Measurements from ENCODE around the gene SEPTIN6. TPM values are rescaled to one million over a fixed set of nuclear protein-coding genes. Genes with fewer than 3 reads are reported as not detected.

SEPTIN6 gene
- total and polyA plus RNA-seq, 2 of the 8 experiments (the other 6 are each of a cell fraction or from before 2014, with no cell fraction given), result 31.0 to 42.6 TPM

DNA sequence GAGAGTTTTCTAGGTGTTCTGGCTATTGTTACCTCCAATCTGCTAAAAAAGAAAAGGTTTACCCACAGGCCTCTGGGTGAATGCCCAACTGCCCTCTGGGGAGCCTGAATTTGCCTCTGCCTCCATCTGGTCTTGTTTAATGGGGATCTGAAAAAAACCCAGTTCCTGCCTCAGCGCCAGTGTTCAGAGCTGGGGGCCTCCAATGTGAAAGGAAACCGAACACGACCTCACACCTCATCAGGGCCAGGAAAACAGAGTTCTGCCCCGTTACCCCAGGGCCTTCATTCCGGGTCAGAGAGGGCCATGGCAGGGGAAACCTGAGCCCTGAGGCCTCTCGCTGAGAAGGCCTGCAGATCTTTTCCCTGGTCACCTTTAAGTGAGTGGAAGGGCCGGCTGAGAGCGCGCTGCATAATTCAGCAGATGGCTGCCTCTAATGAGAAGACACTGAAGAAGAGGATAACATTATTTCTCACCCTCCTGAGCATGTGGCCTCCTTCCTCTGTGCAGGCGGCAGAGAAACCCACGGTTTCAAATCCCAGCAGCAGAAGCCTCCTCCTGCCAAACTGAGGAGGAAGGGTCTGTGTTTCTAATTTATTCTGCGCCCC, 6.8 kb downstream of the SEPTIN6 start (continued):
- TF ChIP-seq, protein P1, sequence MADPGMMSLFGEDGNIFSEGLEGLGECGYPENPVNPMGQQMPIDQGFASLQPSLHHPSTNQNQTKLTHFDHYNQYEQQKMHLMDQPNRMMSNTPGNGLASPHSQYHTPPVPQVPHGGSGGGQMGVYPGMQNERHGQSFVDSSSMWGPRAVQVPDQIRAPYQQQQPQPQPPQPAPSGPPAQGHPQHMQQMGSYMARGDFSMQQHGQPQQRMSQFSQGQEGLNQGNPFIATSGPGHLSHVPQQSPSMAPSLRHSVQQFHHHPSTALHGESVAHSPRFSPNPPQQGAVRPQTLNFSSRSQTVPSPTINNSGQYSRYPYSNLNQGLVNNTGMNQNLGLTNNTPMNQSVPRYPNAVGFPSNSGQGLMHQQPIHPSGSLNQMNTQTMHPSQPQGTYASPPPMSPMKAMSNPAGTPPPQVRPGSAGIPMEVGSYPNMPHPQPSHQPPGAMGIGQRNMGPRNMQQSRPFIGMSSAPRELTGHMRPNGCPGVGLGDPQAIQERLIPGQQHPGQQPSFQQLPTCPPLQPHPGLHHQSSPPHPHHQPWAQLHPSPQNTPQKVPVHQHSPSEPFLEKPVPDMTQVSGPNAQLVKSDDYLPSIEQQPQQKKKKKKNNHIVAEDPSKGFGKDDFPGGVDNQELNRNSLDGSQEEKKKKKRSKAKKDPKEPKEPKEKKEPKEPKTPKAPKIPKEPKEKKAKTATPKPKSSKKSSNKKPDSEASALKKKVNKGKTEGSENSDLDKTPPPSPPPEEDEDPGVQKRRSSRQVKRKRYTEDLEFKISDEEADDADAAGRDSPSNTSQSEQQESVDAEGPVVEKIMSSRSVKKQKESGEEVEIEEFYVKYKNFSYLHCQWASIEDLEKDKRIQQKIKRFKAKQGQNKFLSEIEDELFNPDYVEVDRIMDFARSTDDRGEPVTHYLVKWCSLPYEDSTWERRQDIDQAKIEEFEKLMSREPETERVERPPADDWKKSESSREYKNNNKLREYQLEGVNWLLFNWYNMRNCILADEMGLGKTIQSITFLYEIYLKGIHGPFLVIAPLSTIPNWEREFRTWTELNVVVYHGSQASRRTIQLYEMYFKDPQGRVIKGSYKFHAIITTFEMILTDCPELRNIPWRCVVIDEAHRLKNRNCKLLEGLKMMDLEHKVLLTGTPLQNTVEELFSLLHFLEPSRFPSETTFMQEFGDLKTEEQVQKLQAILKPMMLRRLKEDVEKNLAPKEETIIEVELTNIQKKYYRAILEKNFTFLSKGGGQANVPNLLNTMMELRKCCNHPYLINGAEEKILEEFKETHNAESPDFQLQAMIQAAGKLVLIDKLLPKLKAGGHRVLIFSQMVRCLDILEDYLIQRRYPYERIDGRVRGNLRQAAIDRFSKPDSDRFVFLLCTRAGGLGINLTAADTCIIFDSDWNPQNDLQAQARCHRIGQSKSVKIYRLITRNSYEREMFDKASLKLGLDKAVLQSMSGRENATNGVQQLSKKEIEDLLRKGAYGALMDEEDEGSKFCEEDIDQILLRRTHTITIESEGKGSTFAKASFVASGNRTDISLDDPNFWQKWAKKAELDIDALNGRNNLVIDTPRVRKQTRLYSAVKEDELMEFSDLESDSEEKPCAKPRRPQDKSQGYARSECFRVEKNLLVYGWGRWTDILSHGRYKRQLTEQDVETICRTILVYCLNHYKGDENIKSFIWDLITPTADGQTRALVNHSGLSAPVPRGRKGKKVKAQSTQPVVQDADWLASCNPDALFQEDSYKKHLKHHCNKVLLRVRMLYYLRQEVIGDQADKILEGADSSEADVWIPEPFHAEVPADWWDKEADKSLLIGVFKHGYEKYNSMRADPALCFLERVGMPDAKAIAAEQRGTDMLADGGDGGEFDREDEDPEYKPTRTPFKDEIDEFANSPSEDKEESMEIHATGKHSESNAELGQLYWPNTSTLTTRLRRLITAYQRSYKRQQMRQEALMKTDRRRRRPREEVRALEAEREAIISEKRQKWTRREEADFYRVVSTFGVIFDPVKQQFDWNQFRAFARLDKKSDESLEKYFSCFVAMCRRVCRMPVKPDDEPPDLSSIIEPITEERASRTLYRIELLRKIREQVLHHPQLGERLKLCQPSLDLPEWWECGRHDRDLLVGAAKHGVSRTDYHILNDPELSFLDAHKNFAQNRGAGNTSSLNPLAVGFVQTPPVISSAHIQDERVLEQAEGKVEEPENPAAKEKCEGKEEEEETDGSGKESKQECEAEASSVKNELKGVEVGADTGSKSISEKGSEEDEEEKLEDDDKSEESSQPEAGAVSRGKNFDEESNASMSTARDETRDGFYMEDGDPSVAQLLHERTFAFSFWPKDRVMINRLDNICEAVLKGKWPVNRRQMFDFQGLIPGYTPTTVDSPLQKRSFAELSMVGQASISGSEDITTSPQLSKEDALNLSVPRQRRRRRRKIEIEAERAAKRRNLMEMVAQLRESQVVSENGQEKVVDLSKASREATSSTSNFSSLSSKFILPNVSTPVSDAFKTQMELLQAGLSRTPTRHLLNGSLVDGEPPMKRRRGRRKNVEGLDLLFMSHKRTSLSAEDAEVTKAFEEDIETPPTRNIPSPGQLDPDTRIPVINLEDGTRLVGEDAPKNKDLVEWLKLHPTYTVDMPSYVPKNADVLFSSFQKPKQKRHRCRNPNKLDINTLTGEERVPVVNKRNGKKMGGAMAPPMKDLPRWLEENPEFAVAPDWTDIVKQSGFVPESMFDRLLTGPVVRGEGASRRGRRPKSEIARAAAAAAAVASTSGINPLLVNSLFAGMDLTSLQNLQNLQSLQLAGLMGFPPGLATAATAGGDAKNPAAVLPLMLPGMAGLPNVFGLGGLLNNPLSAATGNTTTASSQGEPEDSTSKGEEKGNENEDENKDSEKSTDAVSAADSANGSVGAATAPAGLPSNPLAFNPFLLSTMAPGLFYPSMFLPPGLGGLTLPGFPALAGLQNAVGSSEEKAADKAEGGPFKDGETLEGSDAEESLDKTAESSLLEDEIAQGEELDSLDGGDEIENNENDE (IDR thresholded peaks at IDR 0.05; ENCODE audit: insufficient replicate concordance, low read length), result no peak
- TF ChIP-seq EZH2 (IDR thresholded peaks at IDR 0.05; ENCODE audit: low read depth, low read length, severe bottlenecking), result no peak
- TF ChIP-seq HDAC2 (IDR thresholded peaks at IDR 0.05; ENCODE audit: borderline replicate concordance in 1 of 2, low read depth in 2 of 2, low read length in 2 of 2), result no peak
